HG02981 (cell line): ENCODE results near the gene DIPK1A.

Experiments
- ATAC-seq: cut with Tn5 transposase; IDR thresholded peaks from one replicate; pipeline ENCODE4 v1.9.1; 2021; ENCODE audit warnings: mild to moderate bottlenecking, moderate library complexity; ENCODE audit not compliant: unreplicated experiment

DIPK1A gene

DNA sequence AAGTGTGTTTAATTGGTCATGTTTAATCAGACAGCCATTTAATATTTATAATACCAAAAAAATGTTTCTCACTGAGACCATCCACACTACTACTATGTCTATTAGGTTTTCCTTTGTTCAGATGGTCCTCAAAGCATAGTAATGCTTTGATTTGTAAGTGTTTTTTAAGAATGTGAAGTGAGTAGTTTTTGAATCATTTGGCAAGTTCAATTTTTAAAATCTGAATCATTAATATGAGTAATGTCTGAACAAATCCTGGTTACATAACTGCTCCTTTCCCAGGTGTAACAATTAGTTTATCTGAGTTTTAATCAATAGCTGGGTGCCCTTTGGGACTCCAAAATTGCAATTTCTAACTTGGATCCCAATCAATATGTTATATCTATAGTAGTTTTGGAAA lies 152.9 kb downstream of the DIPK1A start:
- ATAC-seq, result no peak

- ATAC-seq, result no peak
These were observed 156.0 kb downstream of the DIPK1A start for GRCh38 chr1:92805216-92805615.

DNA sequence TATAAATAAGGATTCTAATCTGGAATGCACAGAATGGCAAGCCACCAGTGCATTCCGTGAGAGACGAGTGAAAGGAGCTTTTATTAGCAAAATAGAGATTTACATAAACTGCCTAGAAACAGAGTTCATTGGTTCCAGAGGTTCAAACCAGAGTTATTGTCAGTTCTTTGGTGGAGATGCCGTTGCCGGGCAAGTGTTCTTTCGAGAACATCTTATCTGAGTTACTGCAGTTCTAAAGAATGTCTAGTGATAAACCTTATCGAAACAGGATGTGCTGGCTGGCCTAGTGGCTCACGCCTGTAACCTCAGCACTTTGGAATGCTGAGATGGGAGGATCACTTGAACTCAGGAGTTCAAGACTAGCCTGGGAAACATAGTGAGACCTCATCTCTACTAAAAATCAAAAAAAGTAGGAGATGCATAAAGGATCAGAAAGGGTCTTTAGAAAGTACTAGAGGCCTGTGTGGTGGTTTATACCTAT lies 156.5 kb downstream of the DIPK1A start:
- no peak for ATAC-seq

GRCh38 chr1:92803140-92803887 lies 157.9 kb downstream of the DIPK1A start:
- no peak for ATAC-seq

- no peak for ATAC-seq
These were observed 163.3 kb downstream of the DIPK1A start for GRCh38 chr1:92797961-92798360.

- ATAC-seq, result no peak
These were observed 164.0 kb downstream of the DIPK1A start for GRCh38 chr1:92797297-92797696.

- no peak for ATAC-seq
These were observed 166.1 kb downstream of the DIPK1A start for GRCh38 chr1:92795166-92795565.

- ATAC-seq, result no peak
These were observed 168.9 kb downstream of the DIPK1A start for GRCh38 chr1:92792340-92792782.
